Activated T-helper 2 cell treated with anti-CD3 and anti-CD28 coated beads, Interferon-gamma antibody, Interleukin-2, Interleukin-4, amounts not matched to agents 10 μg/mL and 5 μg/mL and 100 μg/mL, durations not matched to agents 14 hours and 24 hours and 36 hours (primary cell): ENCODE results near the gene TBX21. TPM values are rescaled to one million over a fixed set of nuclear protein-coding genes. Genes with fewer than 3 reads are reported as not detected.
A peak's percentile ranks its signal among the peaks of the same experiment; 100 is the strongest.

Experiments used
- DNase-seq: peaks from one replicate; pipeline ENCODE4 v3.0.0; 2021; ENCODE audit warnings: low spot score
- H3K27ac Mint-ChIP-seq: one replicate; pipeline ENCODE4 v1.8.0; 2021; ENCODE audit warnings: mixed read lengths
- H3K27me3 Mint-ChIP-seq: one replicate; pipeline ENCODE4 v1.8.0; 2021; ENCODE audit warnings: low read depth, mixed read lengths
- H3K36me3 Mint-ChIP-seq: one replicate; pipeline ENCODE4 v1.8.0; 2021; ENCODE audit warnings: low read depth, mixed read lengths
- H3K4me1 Mint-ChIP-seq: one replicate; pipeline ENCODE4 v1.8.0; 2021; ENCODE audit warnings: low read depth, mixed read lengths
- H3K4me3 Mint-ChIP-seq: one replicate; pipeline ENCODE4 v1.8.0; 2021; ENCODE audit warnings: low read depth, mild to moderate bottlenecking, moderate library complexity, mixed read lengths
- H3K9me3 Mint-ChIP-seq: one replicate; pipeline ENCODE4 v1.8.0; 2021; ENCODE audit warnings: mixed read lengths
- intact Hi-C: fragments of 100-400 bp; cut with micrococcal nuclease; formaldehyde crosslinking; loops from one replicate; pipeline ENCODE4 v1.15.1; 2023
- total RNA-seq: library from RNA; stranded (reverse); gene quantifications from 2 replicates; pipeline ENCODE4 v1.2.3, GENCODE V29; 2022

Gene TBX21
- total RNA-seq, 1 donor from 2014 or later = 40.4 TPM

DNA sequence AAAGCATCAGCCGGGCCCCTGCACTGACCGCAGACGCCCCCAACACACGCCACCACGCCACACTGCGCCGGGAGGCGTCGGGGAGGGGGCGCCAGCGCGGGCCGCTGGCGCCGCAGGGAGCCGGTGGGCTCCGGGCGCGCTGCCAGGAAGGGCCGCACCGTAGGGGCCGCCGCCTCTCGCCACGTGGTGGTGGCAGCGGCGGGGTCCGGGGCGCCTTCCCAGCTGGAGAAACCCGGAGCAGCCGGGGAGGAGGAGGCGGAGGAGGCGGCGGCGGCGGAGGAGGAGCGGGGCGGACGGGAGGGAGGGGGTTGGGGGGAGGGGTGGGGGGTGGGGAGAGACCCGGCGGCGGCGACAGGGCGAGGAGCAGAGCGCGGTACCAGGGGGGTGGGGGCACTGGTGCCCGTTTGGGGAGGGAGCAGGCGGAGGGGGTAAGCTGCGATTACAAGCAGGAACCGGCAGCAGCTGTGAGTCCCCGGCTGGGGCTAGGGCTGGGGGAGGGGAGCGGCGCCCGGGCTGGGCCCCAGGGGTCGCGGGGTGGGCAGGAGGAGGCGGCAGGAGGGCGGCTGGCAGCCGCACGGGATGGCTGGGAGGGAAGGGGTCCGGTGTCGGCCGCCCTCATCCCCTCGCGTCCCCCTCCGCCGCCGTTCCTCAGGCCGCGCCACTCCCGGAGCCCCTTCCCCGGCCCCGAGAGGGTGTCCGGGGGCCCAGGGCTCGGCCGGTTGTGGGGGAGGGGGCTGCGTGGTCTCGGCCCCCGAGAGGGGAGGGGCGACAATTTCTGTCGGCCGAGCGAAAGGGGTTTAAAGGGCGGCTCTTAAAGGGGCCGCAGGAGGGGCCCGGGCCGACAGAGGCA is 39.1 kb upstream of the TBX21 start, which contains the start of gene TBKBP1:
TSS of gene TBKBP1 (plus strand) at position 431 of the 850 bp plus-strand sequence. CDS start 1,952 bp downstream, outside the sequence.
- Mint-ChIP-seq H3K27me3 (peaks cover 2% of the 10 kb centered on the region), H3K9me3 (no peaks in the 10 kb centered on the region), H3K36me3 (no peaks in the 10 kb centered on the region), H3K27ac (peak within 1 kb of the TSS; percentile 86), H3K4me3 (peak within 1 kb of the TSS; percentile 89), H3K4me1 (peaks cover 31% of the 10 kb centered on the region)
- no peak for DNase-seq
- intact Hi-C loops = no loop called here

DNA sequence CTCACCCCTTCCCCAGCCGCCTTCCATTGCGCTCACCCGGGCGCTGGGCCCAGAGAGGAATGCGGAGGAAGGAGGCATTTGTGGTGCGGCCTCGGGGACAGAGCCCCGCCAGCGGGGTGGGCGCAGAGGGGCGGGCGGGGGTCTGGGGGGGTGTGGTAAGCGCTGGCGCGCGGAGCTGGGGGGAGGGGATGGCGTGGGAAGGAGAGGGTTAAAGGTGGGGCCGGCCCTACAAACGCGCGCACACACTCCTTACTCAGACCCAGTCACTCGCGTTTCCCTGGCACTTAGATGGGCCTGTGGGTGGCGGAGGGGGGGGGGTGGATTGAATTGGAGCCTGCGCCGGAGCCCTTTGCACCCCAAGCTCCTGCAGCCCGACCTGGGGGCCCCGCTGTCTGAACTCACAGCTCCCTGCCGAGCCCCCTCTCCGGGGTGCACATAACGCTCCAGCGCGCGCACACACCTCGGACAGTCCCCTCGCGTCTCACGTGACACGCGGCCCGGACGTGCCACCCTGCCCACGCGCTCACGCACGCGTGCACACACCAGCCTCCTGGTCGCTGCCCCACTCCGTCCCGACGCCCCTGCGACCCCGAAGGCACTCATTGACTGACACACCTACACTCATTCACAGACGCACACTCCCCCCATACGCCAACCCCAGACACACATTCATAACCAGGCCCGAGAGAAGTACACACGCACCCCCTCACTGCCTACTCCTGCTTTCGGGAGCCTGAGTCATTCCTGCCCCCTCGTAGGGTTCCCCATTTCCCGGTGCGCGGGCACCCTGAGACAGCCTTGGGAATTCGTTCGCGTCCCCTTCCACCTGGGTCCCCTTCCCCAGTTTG is 38.2 kb upstream of the TBX21 start:
- Mint-ChIP-seq H3K9me3 (no peaks in the 10 kb centered on the region), H3K4me3 (peak overlapping the region; percentile 88), H3K27ac (peak overlapping the region; percentile 86), H3K27me3 (peaks cover 2% of the 10 kb centered on the region), H3K4me1 (peaks cover 33% of the 10 kb centered on the region), H3K36me3 (peaks cover 4% of the 10 kb centered on the region)
- DNase-seq = no peak
- intact Hi-C loops = loop anchor here (5.0 kb wide), 2 partner anchors 33 to 107 kb away; no protein-coding TSS in a partner anchor

DNA sequence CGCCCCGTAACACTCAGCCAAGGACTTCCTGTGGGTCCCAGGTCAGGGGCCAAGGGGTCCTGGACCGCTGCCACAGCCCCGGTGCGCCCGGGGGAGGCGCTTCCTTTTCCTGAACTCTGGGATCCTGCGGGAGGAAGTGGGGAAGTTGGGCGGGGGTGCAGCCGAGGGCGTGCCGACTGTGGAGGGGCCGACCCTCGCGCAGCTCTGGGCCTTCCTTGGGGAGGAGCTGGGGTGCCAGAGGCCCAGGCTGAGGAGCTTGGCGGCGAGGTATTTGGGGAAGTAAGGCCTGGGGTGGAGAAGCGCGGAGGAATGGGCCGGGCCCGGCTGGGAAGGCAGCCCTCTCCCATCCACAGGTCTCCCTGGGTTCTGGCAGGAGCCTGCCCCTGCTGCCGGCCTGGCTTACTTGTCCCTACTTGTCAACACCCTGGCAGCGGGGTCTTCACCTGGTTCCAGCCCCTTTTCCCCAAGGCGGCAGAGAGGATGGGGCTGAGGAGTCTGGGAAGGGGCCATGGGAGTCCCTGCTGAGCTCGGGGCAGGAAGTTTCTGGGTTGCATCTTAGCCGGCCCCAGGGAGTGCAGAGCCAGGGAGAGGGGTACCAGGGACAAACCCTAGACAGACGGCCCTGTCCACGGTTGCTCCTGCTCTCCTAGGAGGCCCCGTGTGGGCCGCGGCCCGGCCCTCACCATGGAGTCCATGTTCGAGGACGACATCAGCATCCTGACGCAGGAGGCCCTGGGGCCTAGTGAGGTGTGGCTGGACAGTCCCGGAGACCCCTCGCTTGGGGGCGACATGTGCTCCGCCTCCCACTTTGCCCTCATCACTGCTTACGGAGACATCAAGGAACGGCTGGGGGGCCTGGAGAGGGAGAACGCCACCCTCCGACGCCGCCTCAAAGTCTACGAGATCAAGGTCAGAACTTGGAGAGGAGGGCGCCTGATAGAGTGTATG is 37.3 kb upstream of the TBX21 start:
- peak overlapping the region; percentile 86 for H3K27ac Mint-ChIP-seq

DNA sequence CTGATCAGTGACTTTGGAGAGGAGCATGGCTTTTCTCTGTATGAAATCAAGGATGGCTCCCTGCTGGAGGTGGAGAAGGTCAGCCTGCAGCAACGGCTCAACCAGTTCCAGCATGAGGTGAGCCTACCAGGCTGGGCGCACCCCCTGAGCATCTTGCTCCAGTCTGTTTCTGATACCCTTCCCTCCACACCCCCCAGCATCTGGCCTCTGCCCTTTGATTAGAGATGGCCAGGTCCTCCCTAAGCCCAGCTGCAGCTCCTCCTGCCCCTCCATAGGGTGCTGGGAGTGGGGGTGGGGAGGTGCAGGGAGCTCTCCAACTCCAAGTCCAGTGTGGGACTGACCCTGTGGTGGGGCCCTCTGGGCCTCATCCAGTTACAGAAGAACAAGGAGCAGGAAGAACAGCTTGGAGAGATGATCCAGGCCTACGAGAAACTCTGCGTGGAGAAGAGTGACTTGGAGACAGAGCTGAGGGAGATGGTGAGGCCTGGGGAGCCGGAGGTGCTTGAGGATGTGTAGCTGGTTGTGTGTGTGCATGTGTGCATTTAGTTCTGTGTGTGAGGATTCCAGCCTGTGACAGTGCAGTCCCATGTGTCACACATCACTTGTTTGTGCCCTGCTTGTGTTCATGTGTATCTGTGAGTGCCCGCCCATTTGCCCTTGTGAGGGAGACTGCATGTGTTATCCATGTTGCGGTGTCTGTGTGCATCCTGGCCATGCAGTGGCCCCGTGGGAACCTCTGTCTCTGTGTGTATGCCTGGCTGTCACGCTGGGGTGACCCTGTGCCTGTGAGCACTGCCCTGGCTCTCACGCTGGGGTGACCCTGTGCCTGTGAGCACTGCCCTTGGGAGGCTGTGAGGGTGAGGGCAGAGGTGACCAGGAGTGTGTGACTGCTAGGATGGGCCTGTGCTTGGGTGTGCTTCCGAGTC is 36.1 kb upstream of the TBX21 start:
- Mint-ChIP-seq H3K9me3 (no peaks in the 10 kb centered on the region), H3K27ac (no peak overlapping the region), H3K4me3 (no peak overlapping the region), H3K36me3 (peaks cover 4% of the 10 kb centered on the region), H3K4me1 (peaks cover 32% of the 10 kb centered on the region), H3K27me3 (peaks cover 2% of the 10 kb centered on the region)
- no peak for DNase-seq
- intact Hi-C loops = loop anchor here (5.0 kb wide), 2 partner anchors 35 to 105 kb away; no protein-coding TSS in a partner anchor

More for the DNA sequence above, 37.3 kb upstream of the TBX21 start:
- peaks cover 2% of the 10 kb centered on the region for H3K27me3 Mint-ChIP-seq
- H3K4me3 Mint-ChIP-seq = peak overlapping the region; percentile 88
- peaks cover 4% of the 10 kb centered on the region for H3K36me3 Mint-ChIP-seq
- DNase-seq = no peak
- H3K4me1 Mint-ChIP-seq = peaks cover 26% of the 10 kb centered on the region
- no peaks in the 10 kb centered on the region for H3K9me3 Mint-ChIP-seq
- intact Hi-C loops = loop anchor here (5.0 kb wide), 2 partner anchors 33 to 107 kb away; no protein-coding TSS in a partner anchor

DNA sequence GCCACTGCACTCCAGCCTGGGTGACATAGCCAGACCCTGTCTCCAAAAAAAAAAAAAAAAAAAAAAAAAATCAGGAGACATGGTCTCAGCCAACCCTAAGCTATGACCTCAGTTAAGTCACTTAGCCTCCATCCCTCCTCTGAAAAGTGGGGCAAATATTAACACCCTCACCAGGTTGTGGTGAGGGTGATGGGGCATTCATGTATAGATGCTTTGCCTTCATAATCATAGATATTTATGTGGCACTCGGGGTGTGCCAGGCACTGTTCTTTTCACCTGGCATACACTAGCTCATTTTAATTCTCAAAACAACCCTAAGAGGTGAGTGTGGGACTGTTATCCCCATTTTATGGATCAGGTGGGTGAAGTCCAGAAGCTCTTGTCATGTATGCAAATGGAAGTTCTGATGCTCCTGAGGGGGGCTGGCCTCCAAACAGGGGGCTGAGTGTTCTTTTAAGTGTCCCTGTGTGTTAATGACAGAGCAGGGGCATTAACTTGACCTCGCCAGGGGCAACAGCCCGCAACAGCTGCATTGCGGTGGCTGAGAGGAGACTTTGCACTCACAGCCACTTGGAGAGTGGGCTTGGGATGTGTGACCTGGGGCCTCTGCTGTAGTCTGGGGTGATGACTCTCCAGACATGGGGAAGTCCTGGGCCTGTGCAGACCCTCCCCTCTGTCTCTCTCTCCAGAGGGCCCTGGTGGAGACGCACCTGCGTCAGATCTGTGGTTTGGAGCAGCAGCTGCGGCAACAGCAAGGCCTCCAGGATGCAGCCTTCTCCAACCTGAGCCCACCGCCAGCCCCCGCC is 34.9 kb upstream of the TBX21 start:
- peaks cover 4% of the 10 kb centered on the region for H3K36me3 Mint-ChIP-seq
- DNase-seq = no peak
- H3K27ac Mint-ChIP-seq = no peak overlapping the region
- intact Hi-C loops = loop anchor here (2.0 to 5.0 kb wide), 3 partner anchors 36 to 104 kb away; no protein-coding TSS in a partner anchor
- H3K9me3 Mint-ChIP-seq = no peaks in the 10 kb centered on the region
- H3K4me1 Mint-ChIP-seq = peaks cover 29% of the 10 kb centered on the region
- peaks cover 2% of the 10 kb centered on the region for H3K27me3 Mint-ChIP-seq
- H3K4me3 Mint-ChIP-seq = no peak overlapping the region

DNA sequence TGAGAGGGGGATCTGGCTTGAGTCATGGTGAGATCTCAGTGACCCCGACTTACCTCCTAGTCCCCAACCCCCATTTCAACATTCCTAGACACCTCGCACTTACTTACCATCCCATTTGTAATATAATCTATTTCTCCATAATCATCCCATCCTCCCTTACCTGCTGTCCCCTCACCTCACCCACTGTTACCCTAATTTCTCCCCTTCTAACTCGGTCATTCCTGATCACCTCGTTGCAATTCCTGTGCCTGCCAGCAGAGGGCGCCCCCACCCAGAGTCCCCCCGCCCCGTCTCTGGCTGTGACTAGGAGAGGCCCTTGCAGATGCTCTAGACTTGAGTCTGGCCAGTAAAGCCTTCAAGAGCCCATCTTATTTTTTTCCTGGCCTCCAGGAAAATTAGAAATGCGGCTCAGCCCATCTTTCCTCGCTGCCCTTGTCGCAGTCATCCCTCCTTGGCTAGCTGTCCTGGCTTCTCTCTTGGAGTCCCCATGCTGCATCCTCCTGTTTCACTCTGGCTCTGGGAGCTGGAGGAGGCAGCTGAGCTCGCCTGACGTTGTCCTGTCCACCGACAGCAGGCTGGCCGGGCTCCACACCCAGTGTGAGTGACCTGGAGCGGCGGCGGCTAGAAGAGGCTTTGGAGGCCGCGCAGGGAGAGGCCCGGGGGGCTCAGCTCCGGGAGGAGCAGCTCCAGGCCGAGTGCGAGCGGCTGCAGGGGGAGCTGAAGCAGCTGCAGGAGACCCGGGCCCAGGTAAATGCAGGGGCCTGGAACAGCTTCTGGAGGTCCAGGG is 34.1 kb upstream of the TBX21 start:
- H3K36me3 Mint-ChIP-seq = peaks cover 7% of the 10 kb centered on the region
- H3K27ac Mint-ChIP-seq = no peak overlapping the region
- H3K9me3 Mint-ChIP-seq = no peaks in the 10 kb centered on the region
- DNase-seq = peak; percentile 60
- intact Hi-C loops = loop anchor here (1.0 to 5.0 kb wide), 5 partner anchors 22 to 103 kb away; partner anchors contain the start of gene TBX21
- H3K4me1 Mint-ChIP-seq = peaks cover 33% of the 10 kb centered on the region
- H3K27me3 Mint-ChIP-seq = peaks cover 2% of the 10 kb centered on the region
- no peak overlapping the region for H3K4me3 Mint-ChIP-seq

DNA sequence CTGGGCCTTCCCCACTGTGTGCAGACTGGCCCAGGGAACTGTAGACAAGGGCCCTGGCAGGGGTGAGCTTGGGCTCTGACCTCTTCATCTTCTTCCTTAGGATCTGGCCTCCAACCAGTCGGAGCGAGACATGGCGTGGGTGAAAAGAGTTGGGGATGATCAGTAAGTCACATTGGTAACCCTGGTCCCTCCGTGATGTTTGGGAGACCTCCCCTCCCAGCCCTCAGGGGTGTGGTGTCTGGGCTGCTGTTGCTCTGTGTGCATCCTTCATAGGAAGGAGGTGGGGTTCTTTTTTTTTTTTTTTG is 33.5 kb upstream of the TBX21 start:
- H3K4me3 Mint-ChIP-seq = no peak overlapping the region
- intact Hi-C loops = loop anchor here (1.0 to 5.0 kb wide), 5 partner anchors 22 to 103 kb away; partner anchors contain the start of gene TBX21
- peaks cover 8% of the 10 kb centered on the region for H3K36me3 Mint-ChIP-seq
- H3K27me3 Mint-ChIP-seq = peaks cover 2% of the 10 kb centered on the region
- no peak for DNase-seq
- H3K9me3 Mint-ChIP-seq = no peaks in the 10 kb centered on the region
- no peak overlapping the region for H3K27ac Mint-ChIP-seq
- peaks cover 38% of the 10 kb centered on the region for H3K4me1 Mint-ChIP-seq

DNA sequence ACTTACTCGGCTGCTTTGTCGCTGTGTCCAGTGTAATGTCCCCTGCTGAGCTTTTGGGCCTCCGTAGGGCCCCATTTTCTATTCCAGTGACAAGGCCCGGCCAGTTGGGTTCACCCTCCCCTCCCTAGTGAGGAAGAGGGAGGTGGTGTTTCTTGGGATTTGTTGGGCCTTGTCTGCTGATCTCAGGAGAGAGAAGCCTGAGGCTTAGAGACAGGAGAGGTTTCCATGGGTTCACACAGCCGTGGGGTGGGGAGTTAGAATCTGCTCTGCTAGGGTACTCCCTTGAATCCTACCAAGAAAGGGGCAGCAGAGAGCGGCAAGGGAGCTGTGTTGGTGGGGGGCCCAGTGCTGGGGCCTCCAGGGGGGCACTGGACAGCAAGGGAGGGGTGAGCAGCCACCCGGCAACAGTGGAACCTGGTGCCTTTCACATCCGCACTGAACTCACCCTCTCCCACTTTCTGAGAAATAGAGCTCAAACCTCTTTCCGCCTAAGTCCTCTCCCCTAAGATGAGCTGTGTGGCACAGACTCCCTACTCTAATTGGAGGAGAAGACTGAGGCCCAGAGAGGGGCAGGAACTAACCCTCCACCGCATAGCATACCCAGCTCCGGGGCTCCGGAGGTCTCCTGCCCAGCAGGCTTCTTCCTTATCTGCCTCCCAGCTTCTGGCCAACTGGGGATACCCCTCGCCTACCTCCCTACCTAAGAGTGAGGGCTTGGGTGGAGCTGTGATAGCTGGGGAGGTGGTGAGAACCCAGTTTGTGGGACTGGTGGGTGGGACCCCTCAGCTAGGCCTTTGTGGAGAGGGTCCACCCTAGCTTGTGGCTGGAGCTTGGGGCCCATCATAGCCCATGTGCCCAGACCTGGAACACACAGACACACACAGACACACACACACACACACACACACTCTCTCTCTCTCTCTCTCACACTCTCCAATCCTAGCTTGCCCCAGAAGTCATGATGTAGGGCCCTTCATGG is 32.3 kb upstream of the TBX21 start:
- H3K4me3 Mint-ChIP-seq = no peak overlapping the region
- H3K9me3 Mint-ChIP-seq = no peaks in the 10 kb centered on the region
- H3K27me3 Mint-ChIP-seq = no peaks in the 10 kb centered on the region
- intact Hi-C loops = no loop called here
- H3K27ac Mint-ChIP-seq = peak overlapping the region; percentile 85
- DNase-seq = no peak
- peaks cover 46% of the 10 kb centered on the region for H3K4me1 Mint-ChIP-seq
- H3K36me3 Mint-ChIP-seq = peaks cover 15% of the 10 kb centered on the region

DNA sequence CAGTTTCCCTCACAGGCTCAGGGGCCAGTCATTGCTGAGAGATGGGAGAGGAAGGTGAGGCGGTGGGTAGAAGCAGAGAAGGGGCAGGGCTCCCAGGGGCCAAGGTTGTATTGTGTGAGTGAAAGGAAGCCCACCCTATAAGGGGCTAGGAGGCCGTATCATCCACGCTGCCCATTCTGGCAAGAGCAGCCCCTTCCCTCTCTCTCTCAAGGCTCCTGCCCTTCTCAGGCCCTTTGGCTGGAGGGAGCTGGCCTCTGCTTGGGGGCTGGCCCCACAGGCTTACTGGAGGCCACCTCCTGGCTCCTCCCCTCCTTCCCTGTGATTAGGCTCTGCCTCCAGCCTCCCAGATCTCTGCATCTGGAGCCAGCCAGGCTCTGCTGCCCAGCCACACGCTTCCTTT is 31.4 kb upstream of the TBX21 start:
- H3K27ac Mint-ChIP-seq = peak overlapping the region; percentile 85
- H3K27me3 Mint-ChIP-seq = no peaks in the 10 kb centered on the region

More for the DNA sequence above, 31.4 kb upstream of the TBX21 start:
- intact Hi-C loops = no loop called here
- no peak for DNase-seq
- no peaks in the 10 kb centered on the region for H3K9me3 Mint-ChIP-seq
- H3K4me3 Mint-ChIP-seq = no peak overlapping the region
- peaks cover 54% of the 10 kb centered on the region for H3K4me1 Mint-ChIP-seq
- peaks cover 15% of the 10 kb centered on the region for H3K36me3 Mint-ChIP-seq
